ENCODE results near the gene PRR7.

DNA sequence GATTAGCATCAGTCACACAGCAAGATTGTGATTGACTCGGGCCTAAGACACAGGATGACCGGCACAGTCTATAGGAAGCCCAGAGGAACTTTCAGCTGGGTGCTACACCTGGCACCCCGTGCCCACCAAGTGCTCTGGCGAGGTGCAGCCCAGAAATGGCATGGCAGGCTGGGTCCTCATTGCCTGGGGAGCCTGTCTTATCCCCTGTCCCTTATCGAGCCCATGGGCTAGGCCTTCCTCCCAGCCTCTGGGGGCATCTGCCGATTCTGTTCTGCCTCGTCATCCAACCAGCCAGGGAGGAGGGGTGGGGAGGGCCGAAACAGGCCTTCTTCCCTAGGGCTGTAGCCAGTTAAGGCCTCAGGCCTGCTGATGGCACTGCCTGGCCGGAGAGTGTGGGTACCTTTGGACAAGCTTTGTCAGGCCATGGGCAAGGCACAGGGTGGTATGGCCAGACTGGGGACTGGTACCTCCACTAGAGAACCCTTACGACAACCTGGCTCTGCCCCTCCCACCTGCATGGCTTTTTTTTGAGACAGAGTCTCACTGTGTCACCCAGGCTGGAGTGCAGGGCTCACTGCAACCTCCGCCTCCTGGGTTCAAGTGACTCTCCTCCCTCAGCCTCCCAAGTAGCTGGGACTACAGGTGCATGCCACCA lies 18.6 kb upstream of the PRR7 start:
- TF ChIP-seq TAF1 (conservative IDR thresholded peaks at IDR 0.05) (no peak), SP1 (IDR thresholded peaks at IDR 0.05) (no peak), RAD21 (IDR thresholded peaks at IDR 0.05) (no peak), RXRA (IDR thresholded peaks at IDR 0.05) (no peak), NR2F2 (IDR thresholded peaks at IDR 0.05) (no peak), GABPA (IDR thresholded peaks at IDR 0.05 in 1 of 2, conservative IDR thresholded peaks at IDR 0.05 in 1 of 2) (no peak), FOXA2 (IDR thresholded peaks at IDR 0.05) (no peak), YY1 (IDR thresholded peaks at IDR 0.05) (no peak), JUND (IDR thresholded peaks at IDR 0.05) (no peak), EGR1 (IDR thresholded peaks at IDR 0.05; ENCODE audit: low read depth in 2 of 2) (no peak)
- TF ChIP-seq, protein P1, sequence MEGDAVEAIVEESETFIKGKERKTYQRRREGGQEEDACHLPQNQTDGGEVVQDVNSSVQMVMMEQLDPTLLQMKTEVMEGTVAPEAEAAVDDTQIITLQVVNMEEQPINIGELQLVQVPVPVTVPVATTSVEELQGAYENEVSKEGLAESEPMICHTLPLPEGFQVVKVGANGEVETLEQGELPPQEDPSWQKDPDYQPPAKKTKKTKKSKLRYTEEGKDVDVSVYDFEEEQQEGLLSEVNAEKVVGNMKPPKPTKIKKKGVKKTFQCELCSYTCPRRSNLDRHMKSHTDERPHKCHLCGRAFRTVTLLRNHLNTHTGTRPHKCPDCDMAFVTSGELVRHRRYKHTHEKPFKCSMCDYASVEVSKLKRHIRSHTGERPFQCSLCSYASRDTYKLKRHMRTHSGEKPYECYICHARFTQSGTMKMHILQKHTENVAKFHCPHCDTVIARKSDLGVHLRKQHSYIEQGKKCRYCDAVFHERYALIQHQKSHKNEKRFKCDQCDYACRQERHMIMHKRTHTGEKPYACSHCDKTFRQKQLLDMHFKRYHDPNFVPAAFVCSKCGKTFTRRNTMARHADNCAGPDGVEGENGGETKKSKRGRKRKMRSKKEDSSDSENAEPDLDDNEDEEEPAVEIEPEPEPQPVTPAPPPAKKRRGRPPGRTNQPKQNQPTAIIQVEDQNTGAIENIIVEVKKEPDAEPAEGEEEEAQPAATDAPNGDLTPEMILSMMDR (IDR thresholded peaks at IDR 0.05; ENCODE audit: low read depth, low read length, missing input control) = no peak
- TF ChIP-seq, protein P2, sequence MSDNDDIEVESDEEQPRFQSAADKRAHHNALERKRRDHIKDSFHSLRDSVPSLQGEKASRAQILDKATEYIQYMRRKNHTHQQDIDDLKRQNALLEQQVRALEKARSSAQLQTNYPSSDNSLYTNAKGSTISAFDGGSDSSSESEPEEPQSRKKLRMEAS (IDR thresholded peaks at IDR 0.05) = no peak
- TF ChIP-seq, protein P3, sequence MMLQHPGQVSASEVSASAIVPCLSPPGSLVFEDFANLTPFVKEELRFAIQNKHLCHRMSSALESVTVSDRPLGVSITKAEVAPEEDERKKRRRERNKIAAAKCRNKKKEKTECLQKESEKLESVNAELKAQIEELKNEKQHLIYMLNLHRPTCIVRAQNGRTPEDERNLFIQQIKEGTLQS (IDR thresholded peaks at IDR 0.05) = no peak

Measured in liver (tissue), 3 donors.